GM23338 (cell line): ENCODE data around the gene IL5RA. TPM values are rescaled to one million over a fixed set of nuclear protein-coding genes. Genes with fewer than 3 reads are reported as not detected.

Source experiments
- ATAC-seq: fragments of 200-7000 bp; cut with Tn5 transposase; 3 replicates; pipeline ENCODE4 v1.9.1; 2020
- DNase-seq: peaks from one replicate; pipeline ENCODE4 v3.0.0-alpha.2; 2015; ENCODE audit warnings: low spot score
- H2AFZ ChIP-seq: fragments of 200-600 bp; sonication (generic); 2 replicates; pipeline ENCODE4 v1.8.0; 2016; ENCODE audit warnings: antibody characterized with exemption, mild to moderate bottlenecking, moderate library complexity
- H3F3A ChIP-seq: fragments of 200-600 bp; sonication (generic); replicated peaks from 2 replicates; pipeline ENCODE4 v1.8.0; 2017; ENCODE audit warnings: antibody characterized with exemption, mixed run types, low read depth
- H3K27ac ChIP-seq: fragments of 200-600 bp; sonication (generic); 2 replicates; pipeline ENCODE4 v1.6.1; 2016; ENCODE audit warnings: low read depth
- H3K27me3 ChIP-seq: fragments of 200-600 bp; sonication (generic); 2 replicates; pipeline ENCODE4 v1.8.0; 2016; ENCODE audit warnings: mild to moderate bottlenecking, mixed run types, moderate library complexity; ENCODE audit not compliant: insufficient read depth
- H3K36me3 ChIP-seq: fragments of 200-600 bp; sonication (generic); 2 replicates; pipeline ENCODE4 v1.8.0; 2016; ENCODE audit warnings: mild to moderate bottlenecking; ENCODE audit not compliant: insufficient read depth
- H3K4me1 ChIP-seq: fragments of 200-600 bp; sonication (generic); 2 replicates; pipeline ENCODE4 v1.8.0; 2016; ENCODE audit warnings: mild to moderate bottlenecking, moderate library complexity; ENCODE audit not compliant: insufficient read depth
- H3K4me2 ChIP-seq: fragments of 200-600 bp; sonication (generic); 2 replicates; pipeline ENCODE4 v1.7.1; 2017; ENCODE audit warnings: mixed run types
- H3K4me3 ChIP-seq: fragments of 200-600 bp; sonication (generic); 2 replicates; pipeline ENCODE4 v1.6.1; 2016; ENCODE audit warnings: mixed run types
- H3K79me2 ChIP-seq: fragments of 200-600 bp; sonication (generic); replicated peaks from 2 replicates; pipeline ENCODE4 v1.8.0; 2017; ENCODE audit warnings: mild to moderate bottlenecking; ENCODE audit not compliant: insufficient read depth
- H3K9me2 ChIP-seq: fragments of 200-600 bp; sonication (generic); 2 replicates; pipeline ENCODE4 v1.8.0; 2017; ENCODE audit not compliant: insufficient read depth
- H4K20me1 ChIP-seq: fragments of 200-600 bp; sonication (generic); replicated peaks from 2 replicates; pipeline ENCODE4 v1.8.0; 2017; ENCODE audit warnings: mild to moderate bottlenecking; ENCODE audit not compliant: insufficient read depth
- H3K27ac Mint-ChIP-seq: 2 replicates; pipeline ENCODE4 v1.8.0; 2020; ENCODE audit warnings: inconsistent platforms, mild to moderate bottlenecking, moderate library complexity, mixed read lengths
- H3K27me3 Mint-ChIP-seq: 3 replicates; pipeline ENCODE4 v1.8.0; 2022; ENCODE audit warnings: low read depth, mild to moderate bottlenecking, moderate library complexity, mixed read lengths, inconsistent platforms; ENCODE audit not compliant: insufficient read depth, poor library complexity
- H3K36me3 Mint-ChIP-seq: 3 replicates; pipeline ENCODE4 v1.8.0; 2021; ENCODE audit warnings: low read depth, mild to moderate bottlenecking, inconsistent platforms, moderate library complexity, mixed read lengths
- H3K4me1 Mint-ChIP-seq: 3 replicates; pipeline ENCODE4 v1.8.0; 2020; ENCODE audit warnings: mild to moderate bottlenecking, inconsistent platforms, mixed read lengths
- H3K4me3 Mint-ChIP-seq: 3 replicates; pipeline ENCODE4 v1.8.0; 2021; ENCODE audit warnings: moderate library complexity, mild to moderate bottlenecking, inconsistent platforms, mixed read lengths
- H3K9me3 Mint-ChIP-seq: 3 replicates; pipeline ENCODE4 v1.8.0; 2020; ENCODE audit warnings: moderate library complexity, mild to moderate bottlenecking, inconsistent platforms, mixed read lengths
- CREB1 ChIP-seq: fragments of 250-450 bp; sonication (Bioruptor Pico); IDR thresholded peaks from 2 replicates; pipeline ENCODE4 v1.5.0; 2020; ENCODE audit warnings: low read depth, mild to moderate bottlenecking, moderate library complexity
- ETS1 ChIP-seq: IDR thresholded peaks from 2 replicates; pipeline ENCODE4 v1.6.1; 2016; ENCODE audit warnings: antibody characterized with exemption
- EZH2 ChIP-seq: fragments of 200-600 bp; sonication (generic); IDR thresholded peaks from one replicate; pipeline ENCODE4 v1.8.0; 2017; ENCODE audit warnings: antibody characterized with exemption, mild to moderate bottlenecking, low read depth; ENCODE audit not compliant: unreplicated experiment
- EZH2phosphoT487 ChIP-seq: fragments of 200-600 bp; sonication (generic); IDR thresholded peaks from one replicate; pipeline ENCODE4 v1.8.1; 2018; ENCODE audit warnings: antibody characterized with exemption; ENCODE audit not compliant: unreplicated experiment
- JUNB ChIP-seq: IDR thresholded peaks from one replicate; pipeline ENCODE4 v1.6.1; 2016; ENCODE audit warnings: antibody characterized with exemption; ENCODE audit not compliant: unreplicated experiment
- NANOG ChIP-seq: IDR thresholded peaks from 2 replicates; pipeline ENCODE4 v1.6.1; 2016; ENCODE audit warnings: antibody characterized with exemption, borderline replicate concordance
- POLR2AphosphoS5 ChIP-seq: IDR thresholded peaks from 2 replicates; pipeline ENCODE4 v1.6.1; 2016; ENCODE audit warnings: antibody characterized with exemption, low read depth
- REST ChIP-seq: IDR thresholded peaks from one replicate; pipeline ENCODE4 v1.6.1; 2018; ENCODE audit warnings: antibody characterized with exemption; ENCODE audit not compliant: unreplicated experiment
- STAT1 ChIP-seq: IDR thresholded peaks from one replicate; pipeline ENCODE4 v1.6.1; 2016; ENCODE audit warnings: antibody characterized with exemption; ENCODE audit not compliant: unreplicated experiment
- ZNF114 ChIP-seq: fragments of 250-450 bp; sonication (Bioruptor Pico); IDR thresholded peaks from 2 replicates; pipeline ENCODE4 v1.5.0; 2020; ENCODE audit warnings: mild to moderate bottlenecking, moderate library complexity
- ZNF331 ChIP-seq: fragments of 250-450 bp; sonication (Bioruptor Pico); IDR thresholded peaks from 2 replicates; pipeline ENCODE4 v1.5.0; 2020; ENCODE audit warnings: low read depth, mild to moderate bottlenecking, moderate library complexity
- polyA plus RNA-seq: library from polyadenylated mRNA; unstranded; fragments of >200 nt; fragmentation: Nextera tagmentation; extraction: Ambion mirVana; gene quantifications from 2 replicates; pipeline ENCODE4 v1.2.1, GENCODE V29; 2016
- total RNA-seq: library from RNA; depleted of rRNA; stranded (reverse); fragments of >200 nt; shearing (Covaris generic); gene quantifications from 2 replicates; pipeline ENCODE4 v1.2.3, GENCODE V29; 2014
- TF ChIP-seq, protein P1 (sequence below): fragments of 250-450 bp; sonication (Bioruptor Pico); IDR thresholded peaks from 2 replicates; pipeline ENCODE4 v1.5.0; 2020; ENCODE audit warnings: mild to moderate bottlenecking, moderate library complexity
- TF ChIP-seq, protein P2 (sequence below), 2 experiments: fragments of 200-600 bp in 1 of 2; sonication (generic) in 1 of 2; conservative IDR thresholded peaks; 2 replicates each; pipeline versions ENCODE4 v1.5.1 to v1.6.1; 2016 to 2017; ENCODE audit warnings: antibody characterized with exemption in 2 of 2, low read depth in 2 of 2, mild to moderate bottlenecking in 2 of 2, moderate library complexity in 1 of 2

Gene IL5RA
- total and polyA plus RNA-seq, 2 experiments from 2014 or later = 0.31 TPM; not detected in 1

- no peaks in the 10 kb centered on the region for H3K4me1 Mint-ChIP-seq
- H3K9me3 Mint-ChIP-seq = peaks cover 99% of the 10 kb centered on the region
- Histone ChIP-seq H3K79me2 (no peaks in the 10 kb centered on the region), H3F3A (no peaks in the 10 kb centered on the region), H3K4me2 (no peak overlapping the region), H3K27me3 (no peaks in the 10 kb centered on the region), H4K20me1 (no peaks in the 10 kb centered on the region), H3K27ac (no peak overlapping the region), H3K9me2 (0 out of 2 replicates have a peak, but pooled peaks cover 2% of the 10 kb centered on the region), H3K4me1 (peaks cover 21% of the 10 kb centered on the region), H3K36me3 (no peaks in the 10 kb centered on the region), H3K4me3 (no peak overlapping the region), H2AFZ (no peak overlapping the region)
- DNase-seq = no peak
- no peak for ATAC-seq
- H3K36me3 Mint-ChIP-seq = peaks cover 52% of the 10 kb centered on the region
- no peak overlapping the region for H3K4me3 Mint-ChIP-seq
- H3K27ac Mint-ChIP-seq = no peak overlapping the region
- H3K27me3 Mint-ChIP-seq = peaks cover 3% of the 10 kb centered on the region
- no peak for TF ChIP-seq CREB1
- TF ChIP-seq, protein P1, sequence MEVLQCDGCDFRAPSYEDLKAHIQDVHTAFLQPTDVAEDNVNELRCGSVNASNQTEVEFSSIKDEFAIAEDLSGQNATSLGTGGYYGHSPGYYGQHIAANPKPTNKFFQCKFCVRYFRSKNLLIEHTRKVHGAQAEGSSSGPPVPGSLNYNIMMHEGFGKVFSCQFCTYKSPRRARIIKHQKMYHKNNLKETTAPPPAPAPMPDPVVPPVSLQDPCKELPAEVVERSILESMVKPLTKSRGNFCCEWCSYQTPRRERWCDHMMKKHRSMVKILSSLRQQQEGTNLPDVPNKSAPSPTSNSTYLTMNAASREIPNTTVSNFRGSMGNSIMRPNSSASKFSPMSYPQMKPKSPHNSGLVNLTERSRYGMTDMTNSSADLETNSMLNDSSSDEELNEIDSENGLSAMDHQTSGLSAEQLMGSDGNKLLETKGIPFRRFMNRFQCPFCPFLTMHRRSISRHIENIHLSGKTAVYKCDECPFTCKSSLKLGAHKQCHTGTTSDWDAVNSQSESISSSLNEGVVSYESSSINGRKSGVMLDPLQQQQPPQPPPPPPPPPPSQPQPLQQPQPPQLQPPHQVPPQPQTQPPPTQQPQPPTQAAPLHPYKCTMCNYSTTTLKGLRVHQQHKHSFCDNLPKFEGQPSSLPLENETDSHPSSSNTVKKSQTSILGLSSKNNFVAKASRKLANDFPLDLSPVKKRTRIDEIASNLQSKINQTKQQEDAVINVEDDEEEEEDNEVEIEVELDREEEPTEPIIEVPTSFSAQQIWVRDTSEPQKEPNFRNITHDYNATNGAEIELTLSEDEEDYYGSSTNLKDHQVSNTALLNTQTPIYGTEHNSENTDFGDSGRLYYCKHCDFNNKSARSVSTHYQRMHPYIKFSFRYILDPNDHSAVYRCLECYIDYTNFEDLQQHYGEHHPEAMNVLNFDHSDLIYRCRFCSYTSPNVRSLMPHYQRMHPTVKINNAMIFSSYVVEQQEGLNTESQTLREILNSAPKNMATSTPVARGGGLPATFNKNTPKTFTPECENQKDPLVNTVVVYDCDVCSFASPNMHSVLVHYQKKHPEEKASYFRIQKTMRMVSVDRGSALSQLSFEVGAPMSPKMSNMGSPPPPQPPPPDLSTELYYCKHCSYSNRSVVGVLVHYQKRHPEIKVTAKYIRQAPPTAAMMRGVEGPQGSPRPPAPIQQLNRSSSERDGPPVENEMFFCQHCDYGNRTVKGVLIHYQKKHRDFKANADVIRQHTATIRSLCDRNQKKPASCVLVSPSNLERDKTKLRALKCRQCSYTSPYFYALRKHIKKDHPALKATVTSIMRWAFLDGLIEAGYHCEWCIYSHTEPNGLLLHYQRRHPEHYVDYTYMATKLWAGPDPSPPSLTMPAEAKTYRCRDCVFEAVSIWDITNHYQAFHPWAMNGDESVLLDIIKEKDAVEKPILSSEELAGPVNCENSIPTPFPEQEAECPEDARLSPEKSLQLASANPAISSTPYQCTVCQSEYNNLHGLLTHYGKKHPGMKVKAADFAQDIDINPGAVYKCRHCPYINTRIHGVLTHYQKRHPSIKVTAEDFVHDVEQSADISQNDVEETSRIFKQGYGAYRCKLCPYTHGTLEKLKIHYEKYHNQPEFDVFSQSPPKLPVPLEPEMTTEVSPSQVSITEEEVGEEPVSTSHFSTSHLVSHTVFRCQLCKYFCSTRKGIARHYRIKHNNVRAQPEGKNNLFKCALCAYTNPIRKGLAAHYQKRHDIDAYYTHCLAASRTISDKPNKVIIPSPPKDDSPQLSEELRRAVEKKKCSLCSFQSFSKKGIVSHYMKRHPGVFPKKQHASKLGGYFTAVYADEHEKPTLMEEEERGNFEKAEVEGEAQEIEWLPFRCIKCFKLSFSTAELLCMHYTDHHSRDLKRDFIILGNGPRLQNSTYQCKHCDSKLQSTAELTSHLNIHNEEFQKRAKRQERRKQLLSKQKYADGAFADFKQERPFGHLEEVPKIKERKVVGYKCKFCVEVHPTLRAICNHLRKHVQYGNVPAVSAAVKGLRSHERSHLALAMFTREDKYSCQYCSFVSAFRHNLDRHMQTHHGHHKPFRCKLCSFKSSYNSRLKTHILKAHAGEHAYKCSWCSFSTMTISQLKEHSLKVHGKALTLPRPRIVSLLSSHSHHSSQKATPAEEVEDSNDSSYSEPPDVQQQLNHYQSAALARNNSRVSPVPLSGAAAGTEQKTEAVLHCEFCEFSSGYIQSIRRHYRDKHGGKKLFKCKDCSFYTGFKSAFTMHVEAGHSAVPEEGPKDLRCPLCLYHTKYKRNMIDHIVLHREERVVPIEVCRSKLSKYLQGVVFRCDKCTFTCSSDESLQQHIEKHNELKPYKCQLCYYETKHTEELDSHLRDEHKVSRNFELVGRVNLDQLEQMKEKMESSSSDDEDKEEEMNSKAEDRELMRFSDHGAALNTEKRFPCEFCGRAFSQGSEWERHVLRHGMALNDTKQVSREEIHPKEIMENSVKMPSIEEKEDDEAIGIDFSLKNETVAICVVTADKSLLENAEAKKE = no peak
- TF ChIP-seq EZH2 = no peak
- no peak for TF ChIP-seq ETS1
- TF ChIP-seq ZNF331 (CRISPR knock-in tag) = no peak
- TF ChIP-seq POLR2AphosphoS5 = no peak
- TF ChIP-seq EZH2phosphoT487 = no peak
- no peak for TF ChIP-seq NANOG
- no peak for TF ChIP-seq JUNB
- no peak for TF ChIP-seq ZNF114
- no peak for TF ChIP-seq REST
- TF ChIP-seq STAT1 = no peak
- TF ChIP-seq, protein P2, sequence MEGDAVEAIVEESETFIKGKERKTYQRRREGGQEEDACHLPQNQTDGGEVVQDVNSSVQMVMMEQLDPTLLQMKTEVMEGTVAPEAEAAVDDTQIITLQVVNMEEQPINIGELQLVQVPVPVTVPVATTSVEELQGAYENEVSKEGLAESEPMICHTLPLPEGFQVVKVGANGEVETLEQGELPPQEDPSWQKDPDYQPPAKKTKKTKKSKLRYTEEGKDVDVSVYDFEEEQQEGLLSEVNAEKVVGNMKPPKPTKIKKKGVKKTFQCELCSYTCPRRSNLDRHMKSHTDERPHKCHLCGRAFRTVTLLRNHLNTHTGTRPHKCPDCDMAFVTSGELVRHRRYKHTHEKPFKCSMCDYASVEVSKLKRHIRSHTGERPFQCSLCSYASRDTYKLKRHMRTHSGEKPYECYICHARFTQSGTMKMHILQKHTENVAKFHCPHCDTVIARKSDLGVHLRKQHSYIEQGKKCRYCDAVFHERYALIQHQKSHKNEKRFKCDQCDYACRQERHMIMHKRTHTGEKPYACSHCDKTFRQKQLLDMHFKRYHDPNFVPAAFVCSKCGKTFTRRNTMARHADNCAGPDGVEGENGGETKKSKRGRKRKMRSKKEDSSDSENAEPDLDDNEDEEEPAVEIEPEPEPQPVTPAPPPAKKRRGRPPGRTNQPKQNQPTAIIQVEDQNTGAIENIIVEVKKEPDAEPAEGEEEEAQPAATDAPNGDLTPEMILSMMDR (conservative IDR thresholded peaks at IDR 0.05; ENCODE audit: low read depth in 2 of 2) = no peak
Measured at GRCh38 chr3:3064297-3064696, 45.9 kb downstream of the IL5RA start.
